Left kidney (tissue), 2 donors: ENCODE results near the gene POU2AF1. TPM values are rescaled to one million over a fixed set of nuclear protein-coding genes. Genes with fewer than 3 reads are reported as not detected.

Source experiments
- DNase-seq: peaks from one replicate; pipeline ENCODE4 v3.0.0-alpha.2; 2013
- polyA plus RNA-seq: library from polyadenylated mRNA; unstranded; fragments of 120-200 nt; gene quantifications from one replicate; pipeline ENCODE4 v1.2.1, GENCODE V29; 2013; ENCODE audit not compliant: insufficient read length

Gene POU2AF1
- polyA plus RNA-seq, 1 donor = 0.90 TPM

DNA sequence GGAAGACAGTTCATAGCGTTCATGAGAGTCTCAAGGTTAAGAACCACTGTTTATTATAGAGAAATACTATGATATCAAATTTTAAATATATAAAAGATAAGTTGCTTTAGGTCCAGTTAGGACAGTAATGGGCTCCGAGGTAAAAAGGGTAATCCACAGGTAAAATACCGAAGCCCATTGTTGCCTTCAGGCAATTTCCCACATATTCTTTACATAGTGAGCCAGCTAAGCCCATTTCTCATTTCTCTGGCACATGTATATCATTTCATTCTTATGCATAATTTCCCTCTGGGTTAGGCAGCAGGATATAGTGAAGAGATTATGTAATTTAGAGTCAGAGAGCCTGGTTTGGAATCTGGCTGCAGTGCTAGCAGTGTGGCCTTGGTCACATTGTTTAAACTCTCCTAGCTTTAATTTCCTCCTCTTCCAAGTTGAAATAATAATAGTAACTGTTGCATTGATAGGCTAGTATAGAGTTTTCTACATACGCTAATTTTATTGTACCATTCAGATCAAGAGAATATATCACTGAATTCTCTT lies 7.6 kb upstream of the POU2AF1 start:
- no peak for DNase-seq

DNA sequence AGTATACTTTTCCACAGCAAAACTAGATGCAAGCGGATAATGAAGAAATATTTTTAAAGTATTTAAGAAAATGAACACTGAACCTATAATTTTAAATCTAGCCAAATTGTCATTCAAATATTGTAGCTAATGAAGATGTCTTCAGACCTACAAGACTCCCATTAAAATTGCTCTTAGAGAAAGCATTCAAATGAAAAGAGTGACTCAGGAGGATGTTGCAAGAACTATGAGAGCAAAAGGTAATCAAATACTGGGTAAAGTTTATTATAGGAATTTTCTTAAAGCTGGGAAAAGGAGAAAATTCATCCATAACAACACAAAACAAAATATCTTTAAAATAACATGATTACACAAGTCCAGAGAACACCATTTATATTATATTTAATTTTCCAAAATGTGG lies 5.4 kb upstream of the POU2AF1 start:
- no peak for DNase-seq

DNA sequence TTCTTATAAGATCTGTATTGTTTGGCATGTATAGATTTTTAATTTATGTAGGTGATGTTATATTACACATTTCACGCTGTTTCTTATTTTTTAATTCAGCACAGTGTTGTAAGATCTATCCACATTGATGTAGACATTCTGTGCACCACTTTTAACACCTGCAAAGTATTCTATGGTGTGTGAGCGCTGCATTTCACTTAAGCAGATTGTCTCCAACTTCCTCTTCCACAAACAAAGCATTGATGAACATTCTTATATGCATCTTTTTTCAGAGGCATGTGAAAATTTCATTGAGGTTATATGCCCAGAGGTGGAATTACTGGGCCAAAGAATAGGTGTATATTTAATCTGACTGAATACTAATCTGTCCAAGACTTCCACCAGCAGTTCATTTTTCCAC lies 3.4 kb upstream of the POU2AF1 start:
- no peak for DNase-seq

DNA sequence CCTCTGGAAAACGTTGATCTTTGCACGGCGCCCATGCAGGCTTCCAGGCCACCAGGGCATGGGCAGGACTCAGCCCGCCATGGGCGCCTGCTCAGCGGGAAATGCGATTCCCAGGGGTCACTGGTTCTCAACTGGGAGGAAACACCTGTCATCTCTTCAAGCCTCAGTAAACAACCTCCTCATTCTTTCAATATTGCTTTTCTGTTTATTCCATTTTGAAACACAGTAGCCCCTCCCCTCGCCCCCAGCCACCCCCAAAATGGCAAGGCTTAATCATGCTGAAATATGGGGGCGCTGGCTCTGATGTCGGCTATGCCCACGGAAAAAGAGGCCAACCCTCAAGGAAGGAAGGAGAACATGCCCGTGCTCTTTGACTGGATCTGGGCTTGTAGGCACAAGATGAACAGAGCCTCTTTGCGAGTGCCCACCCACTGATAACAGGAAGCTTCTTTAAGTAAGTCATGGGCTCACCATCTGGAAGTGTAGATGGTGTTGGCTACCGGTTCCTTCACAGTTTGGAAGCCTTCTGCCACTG lies 594 bp upstream of the POU2AF1 start:
- DNase-seq = peak; percentile 17

- peak; percentile 36 for DNase-seq
Measured at GRCh38 chr11:111378185-111378860, 752 bp downstream of the POU2AF1 start.

DNA sequence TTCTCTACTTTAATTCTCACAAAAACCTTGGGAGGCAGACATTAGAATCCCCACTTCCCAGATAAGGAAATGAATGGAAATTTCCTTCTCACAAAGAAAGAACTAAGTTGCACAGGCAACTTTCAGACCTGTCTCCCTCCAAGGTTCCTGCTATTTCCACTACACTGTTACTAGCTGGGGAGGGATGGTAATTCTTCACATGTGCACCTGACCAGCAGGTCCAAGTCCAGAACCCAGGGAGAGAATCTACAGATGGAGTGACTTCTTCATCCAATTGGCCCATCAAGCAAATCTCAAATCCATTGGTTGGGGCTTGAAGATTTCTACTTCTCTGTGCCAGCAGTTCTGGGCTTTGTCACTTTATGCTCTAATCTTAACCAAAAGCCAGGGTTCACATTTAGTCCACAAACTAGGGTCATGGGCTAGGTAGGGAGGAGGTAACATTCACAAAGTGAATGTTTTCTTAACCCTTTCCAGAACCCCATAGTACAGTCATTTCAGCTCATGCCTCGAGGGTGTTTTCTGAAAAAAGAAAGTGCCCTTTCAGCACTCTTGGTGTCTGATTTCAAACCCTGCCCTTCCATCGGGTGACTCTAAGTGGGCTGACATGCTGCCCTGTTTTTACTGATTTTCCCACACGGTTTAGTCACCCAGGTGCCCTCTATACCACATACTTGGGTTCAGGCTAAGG lies 2.7 kb downstream of the POU2AF1 start:
- no peak for DNase-seq

DNA sequence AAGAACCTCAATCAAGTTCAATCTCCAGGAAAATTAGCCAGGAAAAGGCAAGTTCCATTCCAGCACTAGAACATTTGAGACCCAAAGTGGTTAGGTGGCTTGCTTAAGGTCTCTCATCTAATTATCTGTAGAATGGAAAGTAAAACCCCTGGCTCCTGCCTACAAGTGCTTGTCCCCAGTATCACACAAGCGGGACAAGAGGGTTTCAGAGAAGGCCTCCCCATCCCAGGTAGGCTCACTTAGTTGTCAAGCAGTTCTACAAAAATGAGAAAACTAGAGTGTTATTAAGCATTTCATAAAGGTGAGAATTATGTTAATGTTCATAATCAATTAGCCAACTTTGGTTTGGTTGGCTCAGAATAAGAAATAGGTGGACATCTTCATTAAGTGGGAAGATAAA lies 5.5 kb downstream of the POU2AF1 start:
- no peak for DNase-seq

GRCh38 chr11:111372538-111372937 lies 6.5 kb downstream of the POU2AF1 start:
- no peak for DNase-seq

DNA sequence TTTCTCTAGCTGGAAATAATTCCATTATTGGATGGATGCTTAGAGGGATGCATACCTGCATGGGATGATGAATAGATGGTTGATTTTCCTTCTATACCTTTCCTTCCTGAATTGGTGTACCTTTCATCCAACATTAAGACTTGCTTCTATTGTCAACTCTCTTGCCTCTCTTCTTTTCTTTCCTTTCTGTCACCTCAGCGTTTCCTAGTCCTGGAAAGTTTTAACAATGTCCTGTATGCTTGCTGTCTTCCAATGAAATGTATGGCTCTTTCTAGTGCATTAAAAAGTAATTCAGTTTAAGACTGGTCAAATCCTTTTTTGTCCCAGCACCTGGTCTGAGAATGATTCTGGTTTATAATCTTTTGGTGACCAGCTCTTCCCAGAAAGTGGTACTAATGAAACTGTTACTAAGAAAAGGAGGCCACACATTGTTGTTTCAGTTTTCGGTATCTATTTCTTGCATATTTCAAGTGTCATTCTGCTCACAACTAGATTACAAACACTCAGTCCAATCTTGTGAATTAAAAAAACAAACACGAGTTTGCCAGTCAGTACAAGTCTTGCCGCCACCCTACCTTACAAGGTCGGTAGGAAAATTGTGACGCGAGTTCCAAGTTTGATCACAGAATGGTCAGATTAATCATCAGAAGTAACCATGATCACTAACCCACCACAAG lies 8.0 kb downstream of the POU2AF1 start:
- DNase-seq = no peak

GRCh38 chr11:111370270-111370901 lies 8.7 kb downstream of the POU2AF1 start:
- DNase-seq = no peak

GRCh38 chr11:111368285-111368560 lies 10.9 kb downstream of the POU2AF1 start:
- no peak for DNase-seq

DNA sequence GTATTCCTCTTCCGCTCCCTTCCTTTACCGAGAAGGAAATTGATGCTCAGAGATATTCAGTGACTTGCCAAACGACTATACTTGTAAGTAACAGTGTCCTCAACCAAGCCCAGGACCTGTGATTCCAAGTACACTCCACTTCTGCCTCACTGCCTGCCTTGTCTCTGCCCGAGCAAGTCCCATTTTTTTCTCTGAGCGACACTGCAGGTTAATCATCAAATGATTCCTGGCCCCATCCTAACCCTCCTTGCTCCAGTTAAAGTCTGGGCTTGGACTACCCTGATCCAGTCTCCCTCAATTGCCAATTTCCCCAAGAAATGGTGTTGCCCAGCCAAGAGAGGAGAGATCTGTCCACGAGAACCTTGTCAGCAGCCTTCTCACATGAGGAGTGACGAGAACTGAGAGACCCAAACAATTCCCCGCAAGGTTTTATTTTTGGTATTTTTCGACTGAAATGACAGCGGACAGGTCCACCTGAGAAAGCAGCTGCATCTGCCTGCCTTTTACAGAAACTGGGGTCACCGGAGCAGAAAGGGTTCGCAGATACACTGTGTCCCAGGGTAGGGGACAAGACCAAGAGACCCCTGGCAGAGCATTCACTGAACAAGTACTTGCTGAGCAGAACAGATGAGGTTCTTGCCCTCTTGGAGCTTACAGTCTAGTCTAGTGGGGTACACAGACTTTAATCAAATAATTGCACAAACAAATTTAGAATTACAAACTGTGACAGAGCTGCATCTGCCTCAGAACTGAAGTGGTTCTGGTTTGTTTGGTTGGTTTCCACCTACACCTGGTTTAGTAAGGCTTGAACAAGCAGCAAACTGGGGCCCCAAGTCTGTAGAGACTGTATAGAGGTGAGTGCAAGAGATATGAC lies 11.4 kb downstream of the POU2AF1 start:
- no peak for DNase-seq

GRCh38 chr11:111366560-111367410 lies 12.3 kb downstream of the POU2AF1 start:
- DNase-seq = no peak

DNA sequence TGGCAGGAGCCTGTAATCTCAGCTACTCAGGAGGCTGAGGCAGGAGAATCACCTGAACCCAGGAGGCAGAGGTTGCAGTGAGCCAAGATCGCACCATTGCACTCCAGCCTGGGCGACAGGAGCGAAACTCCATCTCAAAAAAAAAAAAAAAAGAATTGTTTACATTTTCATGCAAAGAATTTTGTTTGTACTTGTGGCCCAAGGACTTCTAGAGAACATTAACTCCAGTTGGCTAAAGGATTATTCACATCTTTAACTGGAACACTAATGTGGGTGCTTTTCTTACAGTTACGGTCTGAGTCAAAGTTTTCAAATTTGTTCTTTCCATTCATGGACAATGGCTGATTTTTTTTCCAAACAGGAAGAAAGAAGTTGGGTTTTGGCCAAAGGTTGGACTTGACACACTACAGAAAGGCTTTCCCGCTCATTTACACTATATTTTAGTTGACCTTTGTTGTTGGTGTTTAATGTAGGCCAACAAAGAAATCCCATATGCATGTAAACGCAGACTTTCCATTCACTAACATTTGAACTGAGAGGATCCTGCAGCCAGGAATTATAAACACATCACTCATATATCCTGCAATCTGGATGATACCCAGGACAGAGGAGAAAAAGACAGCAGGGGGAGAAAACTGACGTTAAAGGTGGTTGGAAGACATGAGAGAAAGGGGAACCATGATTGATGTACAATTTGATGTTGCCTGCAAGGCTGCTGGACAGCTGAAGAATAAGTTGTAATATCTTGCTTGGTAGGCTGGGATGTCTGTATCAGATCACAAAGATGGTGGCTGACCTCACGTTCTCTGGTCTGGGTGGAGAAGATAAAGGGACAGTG lies 13.1 kb downstream of the POU2AF1 start:
- no peak for DNase-seq

DNA sequence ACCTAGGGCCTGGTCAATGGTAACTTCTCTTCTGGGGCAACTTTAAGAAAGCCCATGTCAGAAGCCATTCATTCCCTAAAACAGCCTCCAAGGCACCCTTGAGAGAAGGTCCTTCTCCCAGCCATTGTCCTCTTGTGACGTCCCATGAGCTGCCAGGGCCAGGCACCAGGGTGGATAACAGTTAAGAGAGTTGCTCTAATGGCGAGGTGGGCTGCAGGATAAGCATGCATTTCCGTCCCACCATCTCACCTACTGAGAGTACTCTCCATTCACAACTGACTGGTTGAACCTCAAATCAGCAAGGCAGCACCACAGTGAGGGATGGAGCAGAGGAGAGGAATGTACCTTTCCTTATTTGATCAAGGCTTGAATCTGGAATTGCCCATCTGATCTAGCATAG lies 14.6 kb downstream of the POU2AF1 start:
- no peak for DNase-seq

GRCh38 chr11:111363985-111364384 lies 15.1 kb downstream of the POU2AF1 start:
- no peak for DNase-seq

- DNase-seq = no peak
Measured at GRCh38 chr11:111362887-111363411, 16.1 kb downstream of the POU2AF1 start.

GRCh38 chr11:111361874-111362273 lies 17.2 kb downstream of the POU2AF1 start:
- DNase-seq = no peak

DNA sequence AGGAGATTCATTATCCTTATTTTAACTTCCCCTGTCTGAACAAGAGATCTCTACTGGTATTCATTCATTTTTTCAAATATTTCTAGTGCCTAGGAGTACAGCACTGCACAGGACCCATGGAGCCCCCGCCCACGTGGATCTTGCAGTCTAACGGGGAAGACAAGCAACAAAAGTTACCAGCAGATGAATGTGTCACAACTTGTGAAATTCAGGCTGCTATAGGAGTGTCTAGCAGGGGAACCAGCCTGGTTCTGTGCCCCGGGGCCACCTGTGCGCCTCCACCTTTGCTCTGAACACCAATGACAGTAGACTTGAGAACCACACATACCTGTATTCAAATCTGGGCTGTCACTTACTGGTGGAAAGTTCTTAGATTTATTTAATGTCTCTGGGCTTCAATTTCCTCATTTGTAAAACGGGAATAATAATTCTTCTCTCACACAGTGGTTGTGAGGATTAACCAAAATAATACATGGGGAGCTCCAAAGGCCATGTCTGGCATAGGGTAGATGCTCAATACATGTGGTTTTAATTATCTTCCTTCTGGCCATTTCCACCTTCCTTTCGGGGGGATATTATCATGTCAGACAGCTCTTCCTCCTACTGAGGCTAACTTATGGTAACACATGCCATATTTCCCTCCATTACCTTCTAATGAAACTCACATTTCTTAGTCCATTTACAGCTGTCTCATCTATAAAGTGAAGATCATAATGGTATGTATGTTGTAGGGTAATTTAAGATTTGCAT lies 17.8 kb downstream of the POU2AF1 start:
- no peak for DNase-seq
